H1 (cell line): ENCODE data around the gene MYO16. TPM values are rescaled to one million over a fixed set of nuclear protein-coding genes. Genes with fewer than 3 reads are reported as not detected.

Experiments
- CTCF ChIA-PET: fragments of 300-600 bp; sonication (Branson Sonifier 250); formaldehyde crosslinking; loops from one replicate; lab custom pipeline; 2021; ENCODE audit not compliant: partially characterized antibody; lab: Charles Lee
- POLR2A ChIA-PET: fragments of 300-600 bp; sonication (Branson Sonifier 250); formaldehyde crosslinking; loops from one replicate; lab custom pipeline; 2021; ENCODE audit warnings: inconsistent platforms; ENCODE audit not compliant: partially characterized antibody; lab: Charles Lee
- DNase-seq, 2 experiments: peaks; one replicate each; pipeline versions ENCODE4 v3.0.0 to v3.0.0-alpha.2; 2010 to 2022; ENCODE audit warnings: low spot score in 2 of 2, low read depth in 1 of 2, mixed read lengths in 1 of 2
- FAIRE-seq: peaks from 2 replicates; lab custom pipeline; 2011; peaks lifted over from hg19 to GRCh38; lab: Jason Lieb, UNC
- H2AFZ ChIP-seq: 2 replicates; pipeline ENCODE4 v1.8.1; 2012; ENCODE audit warnings: low read length, inconsistent platforms
- H2AK5ac ChIP-seq: 2 replicates; pipeline ENCODE4 v1.6.1; 2013; ENCODE audit warnings: low read depth, low read length
- H2BK120ac ChIP-seq: replicated peaks from 2 replicates; pipeline ENCODE3; 2013; ENCODE audit warnings: low read depth, low read length, inconsistent platforms
- H2BK12ac ChIP-seq: 2 replicates; pipeline ENCODE4 v1.6.1; 2013; ENCODE audit warnings: low read depth, low read length
- H2BK15ac ChIP-seq: 2 replicates; pipeline ENCODE4 v1.6.1; 2013; ENCODE audit warnings: low read length
- H2BK20ac ChIP-seq: 2 replicates; pipeline ENCODE4 v1.6.1; 2013; ENCODE audit warnings: low read length
- H2BK5ac ChIP-seq: 2 replicates; pipeline ENCODE4 v1.6.1; 2013; ENCODE audit warnings: low read depth, low read length
- H3K14ac ChIP-seq: 2 replicates; pipeline ENCODE4 v1.6.1; 2013; ENCODE audit warnings: inconsistent platforms; ENCODE audit not compliant: insufficient read length
- H3K18ac ChIP-seq: 2 replicates; pipeline ENCODE4 v1.6.1; 2013; ENCODE audit warnings: low read length; ENCODE audit errors: extremely low read depth
- H3K23ac ChIP-seq: 2 replicates; pipeline ENCODE4 v1.6.1; 2013; ENCODE audit warnings: inconsistent platforms; ENCODE audit not compliant: insufficient read length
- H3K23me2 ChIP-seq: 2 replicates; pipeline ENCODE4 v1.6.1; 2013; ENCODE audit warnings: low read depth, low read length
- H3K27ac ChIP-seq: 2 replicates; pipeline ENCODE4 v1.6.1; 2011; ENCODE audit warnings: low read depth, low read length, inconsistent platforms
- H3K27me3 ChIP-seq, 4 experiments: replicated peaks in 1 of 4; 1 replicate in 1 of 4; 2 replicates in 3 of 4; pipeline versions ENCODE4 v1.6.1 to v1.8.1; 2011 to 2013; ENCODE audit warnings: low read length in 3 of 4, mild to moderate bottlenecking in 3 of 4, inconsistent platforms in 2 of 4, mixed read lengths in 2 of 4, moderate library complexity in 1 of 4; ENCODE audit not compliant: control insufficient read depth in 3 of 4, insufficient read depth in 3 of 4; ENCODE audit errors: extremely low read depth in 1 of 4
- H3K36me3 ChIP-seq, 4 experiments: 2 replicates each; pipeline versions ENCODE4 v1.6.1 to v1.8.1; 2011 to 2013; ENCODE audit warnings: mild to moderate bottlenecking in 4 of 4, low read length in 3 of 4, moderate library complexity in 2 of 4, control low read depth in 1 of 4, inconsistent platforms in 1 of 4; ENCODE audit not compliant: insufficient read depth in 4 of 4, control insufficient read depth in 2 of 4
- H3K4ac ChIP-seq: replicated peaks from 2 replicates; pipeline ENCODE3; 2013; ENCODE audit warnings: low read length, low read depth, mixed read lengths, inconsistent platforms; ENCODE audit not compliant: insufficient read length
- H3K4me1 ChIP-seq, 4 experiments: replicated peaks in 1 of 4; 1 replicate in 1 of 4; 2 replicates in 3 of 4; pipeline versions ENCODE4 v1.6.1 to v1.8.1; 2011 to 2013; ENCODE audit warnings: low read length in 3 of 4, inconsistent platforms in 2 of 4, mixed read lengths in 1 of 4; ENCODE audit not compliant: insufficient read depth in 4 of 4, control insufficient read depth in 3 of 4
- H3K4me2 ChIP-seq, 2 experiments: 2 replicates each; pipeline versions ENCODE4 v1.6.1 to v1.8.1; 2011 to 2013; ENCODE audit warnings: low read depth in 2 of 2, low read length in 2 of 2, control low read depth in 1 of 2, inconsistent platforms in 1 of 2, mild to moderate bottlenecking in 1 of 2; ENCODE audit not compliant: insufficient read depth in 1 of 2
- H3K4me3 ChIP-seq, 4 experiments: fragments of 200-600, 300-600 bp in 1 of 4; sonication (generic), shearing (Covaris generic), sonication (Bioruptor Twin) in 1 of 4; 2 replicates each; pipeline versions ENCODE4 v1.5.1 to v1.8.1; 2011 to 2016; ENCODE audit warnings: low read length in 4 of 4, low read depth in 3 of 4, control low read depth in 2 of 4, inconsistent platforms in 2 of 4, mild to moderate bottlenecking in 2 of 4, mixed read lengths in 1 of 4, moderate library complexity in 1 of 4; ENCODE audit not compliant: insufficient read depth in 2 of 4; ENCODE audit errors: extremely low read depth in 1 of 4
- H3K56ac ChIP-seq: replicated peaks from 2 replicates; pipeline ENCODE3; 2013; ENCODE audit warnings: low read depth, mild to moderate bottlenecking, mixed read lengths, low read length, inconsistent platforms; ENCODE audit not compliant: insufficient read length
- H3K79me1 ChIP-seq: 2 replicates; pipeline ENCODE4 v1.6.1; 2013; ENCODE audit warnings: low read depth, low read length, control low read depth
- H3K79me2 ChIP-seq, 2 experiments: 2 replicates each; pipeline versions ENCODE4 v1.6.1 to v1.8.1; 2012 to 2013; ENCODE audit warnings: low read length in 2 of 2, mild to moderate bottlenecking in 2 of 2, inconsistent platforms in 1 of 2; ENCODE audit not compliant: insufficient read depth in 2 of 2, control insufficient read depth in 1 of 2
- H3K9ac ChIP-seq, 4 experiments: replicated peaks in 1 of 4; 1 replicate in 1 of 4; 2 replicates in 3 of 4; pipeline versions ENCODE4 v1.6.1 to v1.8.1; 2011 to 2013; ENCODE audit warnings: low read depth in 3 of 4, low read length in 3 of 4, control low read depth in 2 of 4, mild to moderate bottlenecking in 2 of 4, moderate library complexity in 2 of 4, inconsistent platforms in 1 of 4; ENCODE audit errors: extremely low read depth in 1 of 4
- H3K9me3 ChIP-seq, 2 experiments: 2 replicates each; pipeline versions ENCODE4 v1.6.1 to v1.8.1; 2012 to 2013; ENCODE audit warnings: mild to moderate bottlenecking in 2 of 2, moderate library complexity in 2 of 2, control low read depth in 1 of 2, inconsistent platforms in 1 of 2, low read depth in 1 of 2, low read length in 1 of 2, mixed read lengths in 1 of 2; ENCODE audit not compliant: insufficient read depth in 2 of 2
- H4K20me1 ChIP-seq, 2 experiments: replicated peaks in 1 of 2; 2 replicates each; pipeline versions ENCODE3 to v1.8.1; 2011 to 2013; ENCODE audit warnings: inconsistent platforms in 2 of 2, low read length in 2 of 2, mild to moderate bottlenecking in 1 of 2; ENCODE audit not compliant: insufficient read depth in 2 of 2, control insufficient read depth in 1 of 2
- H4K5ac ChIP-seq: 2 replicates; pipeline ENCODE4 v1.6.1; 2013; ENCODE audit warnings: low read length, low read depth, mixed read lengths, inconsistent platforms; ENCODE audit not compliant: insufficient read length
- H4K8ac ChIP-seq: 2 replicates; pipeline ENCODE4 v1.8.0; 2013; ENCODE audit warnings: mild to moderate bottlenecking, moderate library complexity, low read length, inconsistent platforms; ENCODE audit not compliant: insufficient read depth; ENCODE audit errors: extremely low read depth
- H4K91ac ChIP-seq: replicated peaks from 2 replicates; pipeline ENCODE3; 2013; ENCODE audit warnings: low read length, mixed read lengths, inconsistent platforms; ENCODE audit not compliant: insufficient read length
- SP4 ChIP-seq: IDR thresholded peaks from 2 replicates; pipeline ENCODE4 v1.6.1; 2012; ENCODE audit warnings: low read length, inconsistent platforms
- WGBS, 2 experiments: shearing (Covaris generic) in 1 of 2; methylation state at CpG; one replicate each; pipeline versions ENCODE4 v1.1.6 to v1.1.7; 2013 to 2015; ENCODE audit warnings: low lambda C conversion rate in 2 of 2, mixed read lengths in 2 of 2, inconsistent platforms in 1 of 2, low coverage in 1 of 2, missing lambda C conversion rate in 1 of 2; ENCODE audit not compliant: insufficient replicate concordance in 2 of 2, insufficient coverage in 1 of 2, insufficient read length in 1 of 2; ENCODE audit errors: extremely low coverage in 1 of 2, missing lambda C conversion rate in 1 of 2; 5-methylcytosine and 5-hydroxymethylcytosine counted together
- polyA plus RNA-seq, 7 experiments: library from polyadenylated mRNA; depleted of rRNA in 3 of 7; stranded (reverse) in 5 of 7; unstranded in 2 of 7; fragments of >200 nt in 5 of 7; fragments of 200-250 nt in 2 of 7; gene quantifications; 1 replicate in 5 of 7; 2 replicates in 1 of 7; 4 replicates in 1 of 7; pipeline versions ENCODE4 v1.2.1 to v1.2.3, GENCODE V29; 2011 to 2013; ENCODE audit warnings: missing spikeins in 2 of 7, mixed read lengths in 2 of 7
- total RNA-seq: library from RNA; stranded (reverse); fragmentation: NEBNext Ultra II Directional; extraction: Animal tissue kit (Norgen Biotek cat#: 25700); gene quantifications from 2 replicates; pipeline ENCODE4 v1.2.1, GENCODE V29; 2021
- TF ChIP-seq, protein P1 (sequence below): IDR thresholded peaks from 2 replicates; pipeline ENCODE4 v1.6.1; 2011; ENCODE audit warnings: low read length, improper control_type of control experiment

Gene MYO16
- total and polyA plus RNA-seq, 2 of the 8 experiments (the other 6 are each of a cell fraction or from before 2014, with no cell fraction given) = 0.02 to 0.22 TPM

DNA sequence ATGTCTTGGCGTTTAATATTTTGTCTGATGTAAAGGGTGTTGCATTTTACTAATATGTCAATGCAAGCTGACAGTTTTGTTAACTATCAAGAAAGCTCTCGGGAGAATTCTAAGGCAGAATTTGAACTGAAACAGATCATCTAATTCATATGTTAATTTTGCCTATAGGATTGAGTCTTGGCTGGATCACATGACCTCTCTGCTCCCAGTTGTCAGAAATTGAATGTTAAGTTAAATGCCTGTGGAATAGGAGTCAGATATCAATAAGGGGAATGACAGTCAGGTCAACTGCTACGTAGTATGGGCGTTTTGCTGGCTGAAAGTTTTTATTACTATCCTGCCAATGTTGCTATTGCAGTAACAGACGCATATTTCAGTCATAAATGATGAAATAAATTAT, 358.5 kb downstream of the MYO16 start:
- CTCF ChIA-PET = no interaction called here
- DNase-seq (no peak), FAIRE-seq (no peak)
- H3K18ac ChIP-seq = no peak overlapping the region
- no peak overlapping the region for H3K4me2 ChIP-seq
- POLR2A ChIA-PET = no interaction called here
- H3K56ac ChIP-seq = no peak overlapping the region
- H3K23ac ChIP-seq = no peak overlapping the region
- H4K5ac ChIP-seq = no peak overlapping the region
- no peaks in the 10 kb centered on the region for H3K79me1 ChIP-seq
- no peak overlapping the region for H3K4me3 ChIP-seq
- H3K4ac ChIP-seq = no peak overlapping the region
- no peak overlapping the region for H2AK5ac ChIP-seq
- no peaks in the 10 kb centered on the region for H3K27me3 ChIP-seq
- no peak overlapping the region for H2BK5ac ChIP-seq
- no peaks in the 10 kb centered on the region for H3K36me3 ChIP-seq
- H2AFZ ChIP-seq = no peak overlapping the region
- WGBS, 2 experiments = 78% methylated on average over 5 of the region's 5 CpGs; no CpG with 5 or more reads in 1 of the 2 experiments
- no peak overlapping the region for H4K91ac ChIP-seq
- H2BK20ac ChIP-seq = no peak overlapping the region
- H4K8ac ChIP-seq = no peak overlapping the region
- H3K14ac ChIP-seq = no peak overlapping the region
- no peak overlapping the region for H3K27ac ChIP-seq
- H3K9me3 ChIP-seq = no peaks in the 10 kb centered on the region
- no peaks in the 10 kb centered on the region for H3K79me2 ChIP-seq
- no peak overlapping the region for H2BK15ac ChIP-seq
- peak overlapping the region in 1 of 4 experiments; percentile 1; a peak in 1 of 7 replicates for H3K9ac ChIP-seq
- peaks cover 0 to 8% (median 5%) of the 10 kb centered on the region in 4 experiments; a peak in 5 of 7 replicates for H3K4me1 ChIP-seq
- no peaks in the 10 kb centered on the region for H3K23me2 ChIP-seq
- TF ChIP-seq, protein P1, sequence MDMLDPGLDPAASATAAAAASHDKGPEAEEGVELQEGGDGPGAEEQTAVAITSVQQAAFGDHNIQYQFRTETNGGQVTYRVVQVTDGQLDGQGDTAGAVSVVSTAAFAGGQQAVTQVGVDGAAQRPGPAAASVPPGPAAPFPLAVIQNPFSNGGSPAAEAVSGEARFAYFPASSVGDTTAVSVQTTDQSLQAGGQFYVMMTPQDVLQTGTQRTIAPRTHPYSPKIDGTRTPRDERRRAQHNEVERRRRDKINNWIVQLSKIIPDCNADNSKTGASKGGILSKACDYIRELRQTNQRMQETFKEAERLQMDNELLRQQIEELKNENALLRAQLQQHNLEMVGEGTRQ = peak; percentile 23; the same call in 1 of the 2 replicates
- no peak for TF ChIP-seq SP4
- TF ChIP-seq, all 59 proteins: peak for 1
- Histone ChIP-seq H2BK12ac (no peak overlapping the region), H4K20me1 (no peaks in the 10 kb centered on the region), H2BK120ac (no peak overlapping the region)
